Activated T-cell treated with anti-CD3 and anti-CD28 coated beads, Interleukin-2, amount 50 U/mL, for 72 hours (primary cell): ENCODE measurements around the gene PLEKHD1. TPM values are rescaled to one million over a fixed set of nuclear protein-coding genes. Genes with fewer than 3 reads are reported as not detected.

Experiments
- ATAC-seq, 2 donors: fragments of 150-1000 bp; cut with Tn5 transposase; replicated peaks in 1 of 2; 2 replicates each; pipeline ENCODE4 v1.10.0; 2021; ENCODE audit warnings: moderate library complexity in 2 of 2, mild to moderate bottlenecking in 1 of 2
- DNase-seq, 2 donors: peaks; one replicate each; pipeline ENCODE4 v3.0.0; 2021 to 2022; ENCODE audit warnings: mixed read lengths in 1 of 2
- H3K27ac Mint-ChIP-seq: one replicate; pipeline ENCODE4 v1.8.0; 2022; ENCODE audit warnings: mild to moderate bottlenecking, moderate library complexity, mixed read lengths
- H3K27me3 Mint-ChIP-seq: one replicate; pipeline ENCODE4 v1.8.0; 2022; ENCODE audit warnings: low read depth, mixed read lengths
- H3K36me3 Mint-ChIP-seq, 2 donors: one replicate each; pipeline ENCODE4 v1.8.0; 2022; ENCODE audit warnings: mixed read lengths in 2 of 2, mild to moderate bottlenecking in 1 of 2; ENCODE audit not compliant: insufficient read depth in 2 of 2
- H3K4me1 Mint-ChIP-seq: one replicate; pipeline ENCODE4 v1.8.0; 2022; ENCODE audit warnings: low read depth, mixed read lengths
- H3K4me3 Mint-ChIP-seq, 2 donors: one replicate each; pipeline ENCODE4 v1.8.0; 2022; ENCODE audit warnings: mild to moderate bottlenecking in 2 of 2, mixed read lengths in 2 of 2, moderate library complexity in 2 of 2
- H3K9me3 Mint-ChIP-seq, 2 donors: one replicate each; pipeline ENCODE4 v1.8.0; 2022; ENCODE audit warnings: mixed read lengths in 2 of 2
- total RNA-seq, 2 donors: library from RNA; stranded (reverse); gene quantifications; one replicate each; pipeline ENCODE4 v1.2.3, GENCODE V29; 2022

PLEKHD1 gene
- total RNA-seq: under 1 TPM in 1 of 2 donors, not detected in 1; 0.12 TPM

GRCh38 chr14:69484444-69485314 is at the start of gene PLEKHD1:
PLEKHD1 (plus strand) TSS chr14:69484728; CDS start chr14:69484966, 238 bp downstream.
- H3K36me3 Mint-ChIP-seq: no peaks in the 10 kb centered on the region
- H3K27ac Mint-ChIP-seq: no peak within 1 kb of the TSS
- peak; percentile 53 to 54 for ATAC-seq
- no peaks in the 10 kb centered on the region for H3K4me1 Mint-ChIP-seq
- H3K9me3 Mint-ChIP-seq: no peaks in the 10 kb centered on the region
- peak within 1 kb of the TSS; percentile 29 to 62 for H3K4me3 Mint-ChIP-seq
- DNase-seq: peak in 1 of 2 donors; percentile 6
- H3K27me3 Mint-ChIP-seq: peaks cover 57% of the 10 kb centered on the region

GRCh38 chr14:69439521-69440270 is 44.8 kb upstream of the PLEKHD1 start:
- peak overlapping the region; percentile 41 for H3K27ac Mint-ChIP-seq
- no peaks in the 10 kb centered on the region for H3K9me3 Mint-ChIP-seq
- H3K36me3 Mint-ChIP-seq: peaks cover 0 to 18% of the 10 kb centered on the region in 2 donors
- no peak overlapping the region for H3K4me3 Mint-ChIP-seq
- no peaks in the 10 kb centered on the region for H3K27me3 Mint-ChIP-seq
- DNase-seq (no peak), ATAC-seq (no peak)
- peaks cover 34% of the 10 kb centered on the region for H3K4me1 Mint-ChIP-seq

GRCh38 chr14:69441948-69442347 is 42.6 kb upstream of the PLEKHD1 start:
- Mint-ChIP-seq H3K27me3 (no peaks in the 10 kb centered on the region), H3K4me1 (peaks cover 42% of the 10 kb centered on the region), H3K27ac (peak overlapping the region; percentile 87), H3K9me3 (no peaks in the 10 kb centered on the region), H3K4me3 (peak overlapping the region; percentile 78 to 82), H3K36me3 (peaks cover 2 to 21% of the 10 kb centered on the region in 2 donors)
- ATAC-seq (peak in 1 of 2 donors; percentile 32), DNase-seq (peak in 1 of 2 donors; percentile 2)

GRCh38 chr14:69443296-69443805 is 41.2 kb upstream of the PLEKHD1 start:
- peaks cover 2 to 21% of the 10 kb centered on the region in 2 donors for H3K36me3 Mint-ChIP-seq
- peak overlapping the region; percentile 78 to 82 for H3K4me3 Mint-ChIP-seq
- peaks cover 42% of the 10 kb centered on the region for H3K4me1 Mint-ChIP-seq
- no peak for ATAC-seq
- no peaks in the 10 kb centered on the region for H3K27me3 Mint-ChIP-seq
- no peak for DNase-seq
- no peaks in the 10 kb centered on the region for H3K9me3 Mint-ChIP-seq
- peak overlapping the region; percentile 87 for H3K27ac Mint-ChIP-seq

- no peaks in the 10 kb centered on the region for H3K27me3 Mint-ChIP-seq
- ATAC-seq (no peak), DNase-seq (no peak)
- H3K9me3 Mint-ChIP-seq: no peaks in the 10 kb centered on the region
- H3K4me1 Mint-ChIP-seq: peaks cover 14% of the 10 kb centered on the region
- no peak overlapping the region for H3K4me3 Mint-ChIP-seq
- peaks cover 2 to 13% of the 10 kb centered on the region in 2 donors for H3K36me3 Mint-ChIP-seq
- no peak overlapping the region for H3K27ac Mint-ChIP-seq
These were observed 35.3 kb upstream of the PLEKHD1 start for GRCh38 chr14:69449216-69449615.

GRCh38 chr14:69451941-69452340 is 32.6 kb upstream of the PLEKHD1 start:
- no peak overlapping the region for H3K27ac Mint-ChIP-seq
- no peaks in the 10 kb centered on the region for H3K27me3 Mint-ChIP-seq
- no peak for DNase-seq
- H3K9me3 Mint-ChIP-seq: no peaks in the 10 kb centered on the region
- no peak overlapping the region for H3K4me3 Mint-ChIP-seq
- H3K36me3 Mint-ChIP-seq: peaks cover 0 to 10% of the 10 kb centered on the region in 2 donors
- ATAC-seq: no peak
- peaks cover 6% of the 10 kb centered on the region for H3K4me1 Mint-ChIP-seq

GRCh38 chr14:69458350-69458749 is 26.2 kb upstream of the PLEKHD1 start:
- no peak for DNase-seq
- H3K27ac Mint-ChIP-seq: no peak overlapping the region
- H3K4me1 Mint-ChIP-seq: no peaks in the 10 kb centered on the region
- no peaks in the 10 kb centered on the region for H3K27me3 Mint-ChIP-seq
- ATAC-seq: no peak
- no peak overlapping the region for H3K4me3 Mint-ChIP-seq
- H3K36me3 Mint-ChIP-seq: peaks cover 0 to 21% of the 10 kb centered on the region in 2 donors
- H3K9me3 Mint-ChIP-seq: no peaks in the 10 kb centered on the region

- H3K4me1 Mint-ChIP-seq: no peaks in the 10 kb centered on the region
- peaks cover 0 to 18% of the 10 kb centered on the region in 2 donors for H3K36me3 Mint-ChIP-seq
- no peak overlapping the region for H3K4me3 Mint-ChIP-seq
- no peaks in the 10 kb centered on the region for H3K9me3 Mint-ChIP-seq
- no peak for DNase-seq
- no peaks in the 10 kb centered on the region for H3K27me3 Mint-ChIP-seq
- no peak for ATAC-seq
- H3K27ac Mint-ChIP-seq: no peak overlapping the region
These were observed 25.4 kb upstream of the PLEKHD1 start for GRCh38 chr14:69459122-69459521.

GRCh38 chr14:69460093-69460701 is 24.3 kb upstream of the PLEKHD1 start:
- ATAC-seq: peak; percentile 83 to 87
- H3K9me3 Mint-ChIP-seq: no peaks in the 10 kb centered on the region
- H3K36me3 Mint-ChIP-seq: peaks cover 0 to 18% of the 10 kb centered on the region in 2 donors
- no peaks in the 10 kb centered on the region for H3K27me3 Mint-ChIP-seq
- H3K27ac Mint-ChIP-seq: no peak overlapping the region
- H3K4me1 Mint-ChIP-seq: no peaks in the 10 kb centered on the region
- DNase-seq: peak; percentile 52 to 58
- H3K4me3 Mint-ChIP-seq: no peak overlapping the region

- Mint-ChIP-seq H3K4me3 (no peak overlapping the region), H3K4me1 (no peaks in the 10 kb centered on the region), H3K27me3 (no peaks in the 10 kb centered on the region), H3K27ac (no peak overlapping the region), H3K9me3 (no peaks in the 10 kb centered on the region), H3K36me3 (peaks cover 0 to 10% of the 10 kb centered on the region in 2 donors)
- no peak for ATAC-seq
- DNase-seq: no peak
These were observed 20.1 kb upstream of the PLEKHD1 start for GRCh38 chr14:69464379-69464778.

GRCh38 chr14:69464829-69465228 is 19.7 kb upstream of the PLEKHD1 start:
- Mint-ChIP-seq H3K27me3 (no peaks in the 10 kb centered on the region), H3K36me3 (peaks cover 0 to 5% of the 10 kb centered on the region in 2 donors), H3K27ac (no peak overlapping the region), H3K4me1 (no peaks in the 10 kb centered on the region), H3K9me3 (no peaks in the 10 kb centered on the region), H3K4me3 (no peak overlapping the region)
- ATAC-seq: no peak
- DNase-seq: no peak

- Mint-ChIP-seq H3K4me3 (no peak overlapping the region), H3K27ac (no peak overlapping the region), H3K4me1 (no peaks in the 10 kb centered on the region), H3K9me3 (no peaks in the 10 kb centered on the region), H3K36me3 (no peaks in the 10 kb centered on the region), H3K27me3 (no peaks in the 10 kb centered on the region)
- ATAC-seq: no peak
- no peak for DNase-seq
These were observed 15.6 kb upstream of the PLEKHD1 start for GRCh38 chr14:69468949-69469348.

- peak in 1 of 2 donors; percentile 16 for ATAC-seq
- DNase-seq: no peak
- Mint-ChIP-seq H3K27ac (no peak overlapping the region), H3K4me1 (no peaks in the 10 kb centered on the region), H3K36me3 (no peaks in the 10 kb centered on the region), H3K9me3 (no peaks in the 10 kb centered on the region), H3K27me3 (no peaks in the 10 kb centered on the region), H3K4me3 (no peak overlapping the region)
These were observed 13.1 kb upstream of the PLEKHD1 start for GRCh38 chr14:69471436-69471835.
